ENCODE results near the gene TMEM9B. TPM values are rescaled to one million over a fixed set of nuclear protein-coding genes. Genes with fewer than 3 reads are reported as not detected.

TMEM9B gene
- total and polyA plus RNA-seq, 3 experiments from 2014 or later = 31.3 to 113 (median 32.7) TPM

GRCh38 chr11:8934742-8935488 lies 29.3 kb downstream of the TMEM9B start:
- H3K4me3 ChIP-seq (ENCODE audit: low read length) = no peak overlapping the region
- no peaks in the 10 kb centered on the region for H3K4me1 Mint-ChIP-seq
- no peak for DNase-seq
- POLR2A ChIA-PET = no interaction called here
- peak overlapping the region in 1 of 7 donors; percentile 2 for H3K4me3 Mint-ChIP-seq
- no peaks in the 10 kb centered on the region for H3K9me3 ChIP-seq (ENCODE audit: low read length)
- no peaks in the 10 kb centered on the region for H3K36me3 ChIP-seq (ENCODE audit: insufficient read depth, low read length)
- CTCF ChIA-PET = interaction anchor here (0.7 to 1.2 kb wide), 2 partner anchors 9 to 20 kb away, joined by 3 to 5 read pairs; no protein-coding TSS in a partner anchor
- H3K36me3 Mint-ChIP-seq = no peaks in the 10 kb centered on the region
- H3K27ac Mint-ChIP-seq = peak overlapping the region in 2 of 8 donors; percentile 6 to 51
- no peaks in the 10 kb centered on the region for H3K4me1 ChIP-seq (ENCODE audit: insufficient read depth, low read length)
- no peak overlapping the region for H3K27ac ChIP-seq (ENCODE audit: low read depth, low read length)
- H3K27me3 ChIP-seq (ENCODE audit: insufficient read depth, low read length, poor library complexity, severe bottlenecking) = no peaks in the 10 kb centered on the region
- H3K9me3 Mint-ChIP-seq = no peaks in the 10 kb centered on the region
- H3K27me3 Mint-ChIP-seq = peaks cover 4 to 7% of the 10 kb centered on the region in 2 donors

GRCh38 chr11:8933931-8934330 lies 30.3 kb downstream of the TMEM9B start:
- Mint-ChIP-seq H3K27ac (no peak overlapping the region), H3K27me3 (peaks cover 4 to 7% of the 10 kb centered on the region in 2 donors), H3K4me1 (no peaks in the 10 kb centered on the region), H3K9me3 (no peaks in the 10 kb centered on the region), H3K4me3 (no peak overlapping the region), H3K36me3 (no peaks in the 10 kb centered on the region)
- Histone ChIP-seq H3K9me3 (ENCODE audit: low read length) (no peaks in the 10 kb centered on the region), H3K4me1 (ENCODE audit: insufficient read depth, low read length) (no peaks in the 10 kb centered on the region), H3K27ac (ENCODE audit: low read depth, low read length) (no peak overlapping the region), H3K36me3 (ENCODE audit: insufficient read depth, low read length) (no peaks in the 10 kb centered on the region), H3K4me3 (ENCODE audit: low read length) (no peak overlapping the region), H3K27me3 (ENCODE audit: insufficient read depth, low read length, poor library complexity, severe bottlenecking) (no peaks in the 10 kb centered on the region)
- POLR2A ChIA-PET = no interaction called here
- no peak for DNase-seq
- CTCF ChIA-PET = no interaction called here

DNA sequence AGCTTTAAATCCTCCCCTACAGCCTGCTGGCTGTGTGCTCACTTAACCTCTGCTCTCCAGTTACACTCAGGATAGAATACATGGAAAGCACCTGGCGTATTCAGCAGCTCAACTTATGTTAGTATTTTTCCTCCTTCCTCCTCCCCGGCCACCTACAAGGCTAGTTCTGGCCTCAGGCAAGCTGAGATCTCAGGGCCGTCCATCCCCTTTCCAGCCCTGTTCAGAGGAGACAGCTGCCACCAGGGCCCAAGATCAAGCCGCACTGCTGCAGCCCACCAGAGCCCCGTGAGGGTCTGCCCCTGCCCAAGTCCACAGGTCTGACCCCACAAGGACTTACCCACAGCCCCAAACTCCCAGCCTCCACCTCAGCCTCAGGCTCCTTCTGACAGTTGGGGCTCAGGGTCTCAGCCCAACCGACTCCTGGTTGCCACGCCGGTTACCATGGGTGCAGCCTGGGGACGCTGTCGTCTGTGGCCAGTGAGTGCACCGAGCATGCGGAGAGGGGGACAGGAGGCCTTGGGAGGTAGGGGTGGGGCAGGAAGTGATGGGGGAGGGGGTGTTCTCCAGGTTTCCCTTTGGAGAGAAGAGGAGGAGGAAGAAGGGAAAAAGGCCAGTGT lies 31.6 kb downstream of the TMEM9B start, which contains the start of gene C11orf16:
Gene C11orf16 (minus strand): TSS at position 384 of the 617 bp plus-strand sequence. CDS start 639 bp downstream, outside the sequence.
- H3K27me3 ChIP-seq (ENCODE audit: insufficient read depth, low read length, poor library complexity, severe bottlenecking) = no peaks in the 10 kb centered on the region
- no peak for DNase-seq
- Mint-ChIP-seq H3K27me3 (peaks cover under 1 to 3% of the 10 kb centered on the region in 2 donors), H3K9me3 (no peaks in the 10 kb centered on the region), H3K4me3 (no peak within 1 kb of the TSS), H3K4me1 (no peaks in the 10 kb centered on the region), H3K36me3 (no peaks in the 10 kb centered on the region), H3K27ac (no peak within 1 kb of the TSS)
- no peaks in the 10 kb centered on the region for H3K4me1 ChIP-seq (ENCODE audit: insufficient read depth, low read length)
- no peaks in the 10 kb centered on the region for H3K36me3 ChIP-seq (ENCODE audit: insufficient read depth, low read length)
- ChIA-PET POLR2A (no interaction called here), CTCF (no interaction called here)
- H3K27ac ChIP-seq (ENCODE audit: low read depth, low read length) = no peak within 1 kb of the TSS
- no peak within 1 kb of the TSS for H3K4me3 ChIP-seq (ENCODE audit: low read length)
- H3K9me3 ChIP-seq (ENCODE audit: low read length) = no peaks in the 10 kb centered on the region

GRCh38 chr11:8930456-8931175 lies 33.6 kb downstream of the TMEM9B start:
- POLR2A ChIA-PET = no interaction called here
- CTCF ChIA-PET = no interaction called here
- DNase-seq = no peak

DNA sequence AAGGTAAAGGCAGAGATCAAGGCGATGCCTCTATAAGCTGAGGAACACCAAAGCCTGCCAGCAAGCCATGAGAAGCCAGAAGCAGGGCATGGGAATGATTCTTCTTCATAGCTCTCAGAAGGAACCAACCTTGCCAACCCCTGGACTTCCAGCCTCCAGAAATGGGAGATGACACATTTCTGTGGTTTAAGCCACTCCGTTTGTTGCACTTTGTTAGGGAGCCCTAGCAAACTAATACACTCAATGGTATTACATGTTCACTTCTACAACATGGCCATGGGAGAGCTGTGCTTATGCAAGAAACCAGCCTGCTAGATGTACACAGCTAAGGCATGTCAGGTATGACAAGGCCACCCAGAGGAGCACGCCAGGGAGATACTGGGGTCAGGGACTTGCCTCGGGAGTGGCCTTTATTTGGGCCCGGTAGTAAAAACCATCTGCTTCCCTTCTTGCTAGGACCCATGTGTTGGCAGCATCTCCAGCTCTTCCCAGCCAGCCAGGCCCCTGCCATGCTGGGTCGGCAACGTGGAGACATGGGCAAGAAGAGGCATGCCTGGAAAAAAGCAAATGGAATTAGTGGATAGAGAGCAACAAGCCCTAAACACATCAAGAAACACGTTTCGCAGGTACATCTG lies 35.1 kb downstream of the TMEM9B start:
- Histone ChIP-seq H3K27ac (ENCODE audit: low read depth, low read length) (no peak overlapping the region), H3K4me1 (ENCODE audit: insufficient read depth, low read length) (no peaks in the 10 kb centered on the region), H3K27me3 (ENCODE audit: insufficient read depth, low read length, poor library complexity, severe bottlenecking) (no peaks in the 10 kb centered on the region), H3K36me3 (ENCODE audit: insufficient read depth, low read length) (no peaks in the 10 kb centered on the region), H3K4me3 (ENCODE audit: low read length) (no peak overlapping the region), H3K9me3 (ENCODE audit: low read length) (no peaks in the 10 kb centered on the region)
- H3K9me3 Mint-ChIP-seq = no peaks in the 10 kb centered on the region
- peaks cover 0 to 2% (median 1%) of the 10 kb centered on the region in 3 donors for H3K36me3 Mint-ChIP-seq
- H3K4me3 Mint-ChIP-seq = no peak overlapping the region
- ChIA-PET POLR2A (no interaction called here), CTCF (no interaction called here)
- H3K27ac Mint-ChIP-seq = peak overlapping the region in 1 of 8 donors; percentile 60
- no peaks in the 10 kb centered on the region for H3K4me1 Mint-ChIP-seq
- H3K27me3 Mint-ChIP-seq = no peaks in the 10 kb centered on the region
- DNase-seq = no peak

More at GRCh38 chr11:8930456-8931175, 33.6 kb downstream of the TMEM9B start:
- Histone ChIP-seq H3K9me3 (ENCODE audit: low read length) (no peaks in the 10 kb centered on the region), H3K27ac (ENCODE audit: low read depth, low read length) (no peak overlapping the region), H3K27me3 (ENCODE audit: insufficient read depth, low read length, poor library complexity, severe bottlenecking) (no peaks in the 10 kb centered on the region), H3K4me1 (ENCODE audit: insufficient read depth, low read length) (no peaks in the 10 kb centered on the region), H3K36me3 (ENCODE audit: insufficient read depth, low read length) (no peaks in the 10 kb centered on the region), H3K4me3 (ENCODE audit: low read length) (no peak overlapping the region)
- peak overlapping the region in 1 of 8 donors; percentile 38 for H3K27ac Mint-ChIP-seq
- H3K27me3 Mint-ChIP-seq = peaks cover 0 to 1% of the 10 kb centered on the region in 2 donors
- H3K4me1 Mint-ChIP-seq = no peaks in the 10 kb centered on the region
- no peaks in the 10 kb centered on the region for H3K9me3 Mint-ChIP-seq
- no peaks in the 10 kb centered on the region for H3K36me3 Mint-ChIP-seq
- no peak overlapping the region for H3K4me3 Mint-ChIP-seq

GRCh38 chr11:8928205-8928604 lies 36.0 kb downstream of the TMEM9B start:
- Histone ChIP-seq H3K9me3 (ENCODE audit: low read length) (no peaks in the 10 kb centered on the region), H3K36me3 (ENCODE audit: insufficient read depth, low read length) (no peaks in the 10 kb centered on the region), H3K4me3 (ENCODE audit: low read length) (no peak overlapping the region), H3K27ac (ENCODE audit: low read depth, low read length) (no peak overlapping the region), H3K27me3 (ENCODE audit: insufficient read depth, low read length, poor library complexity, severe bottlenecking) (no peaks in the 10 kb centered on the region), H3K4me1 (ENCODE audit: insufficient read depth, low read length) (no peaks in the 10 kb centered on the region)
- Mint-ChIP-seq H3K36me3 (peaks cover 0 to 2% (median 1%) of the 10 kb centered on the region in 3 donors), H3K4me3 (no peak overlapping the region), H3K27me3 (no peaks in the 10 kb centered on the region), H3K9me3 (no peaks in the 10 kb centered on the region), H3K4me1 (no peaks in the 10 kb centered on the region), H3K27ac (no peak overlapping the region)
- ChIA-PET POLR2A (no interaction called here), CTCF (no interaction called here)
- no peak for DNase-seq

GRCh38 chr11:8927233-8927632 lies 37.0 kb downstream of the TMEM9B start:
- DNase-seq = no peak
- Histone ChIP-seq H3K27ac (ENCODE audit: low read depth, low read length) (no peak overlapping the region), H3K36me3 (ENCODE audit: insufficient read depth, low read length) (no peaks in the 10 kb centered on the region), H3K4me3 (ENCODE audit: low read length) (no peak overlapping the region), H3K27me3 (ENCODE audit: insufficient read depth, low read length, poor library complexity, severe bottlenecking) (no peaks in the 10 kb centered on the region), H3K9me3 (ENCODE audit: low read length) (no peaks in the 10 kb centered on the region), H3K4me1 (ENCODE audit: insufficient read depth, low read length) (no peaks in the 10 kb centered on the region)
- H3K9me3 Mint-ChIP-seq = no peaks in the 10 kb centered on the region
- no peaks in the 10 kb centered on the region for H3K4me1 Mint-ChIP-seq
- POLR2A ChIA-PET = no interaction called here
- peaks cover 0 to 5% (median 1%) of the 10 kb centered on the region in 3 donors for H3K36me3 Mint-ChIP-seq
- no peak overlapping the region for H3K4me3 Mint-ChIP-seq
- H3K27ac Mint-ChIP-seq = no peak overlapping the region
- CTCF ChIA-PET = no interaction called here
- no peaks in the 10 kb centered on the region for H3K27me3 Mint-ChIP-seq

Data from CD8-positive, alpha-beta memory T cell (primary cell).